Esophagus (tissue), 2 donors: ENCODE results near the gene MELTF. TPM values are rescaled to one million over a fixed set of nuclear protein-coding genes. Genes with fewer than 3 reads are reported as not detected.

Experiments
- H3K27ac ChIP-seq, 2 donors: one replicate each; pipeline ENCODE4 v1.5.1; 2013; ENCODE audit warnings: low read depth in 2 of 2, mild to moderate bottlenecking in 2 of 2, inconsistent platforms in 1 of 2, low read length in 1 of 2, moderate library complexity in 1 of 2
- H3K27me3 ChIP-seq, 2 donors: one replicate each; pipeline ENCODE4 v1.6.1; 2013; ENCODE audit warnings: low read length in 2 of 2, control low read depth in 1 of 2, mild to moderate bottlenecking in 1 of 2; ENCODE audit not compliant: insufficient read depth in 2 of 2, control insufficient read depth in 1 of 2
- H3K36me3 ChIP-seq, 2 donors: one replicate each; pipeline ENCODE4 v1.6.1; 2013; ENCODE audit warnings: low read length in 1 of 2; ENCODE audit not compliant: control insufficient read depth in 2 of 2, insufficient read depth in 2 of 2
- H3K4me1 ChIP-seq, 2 donors: one replicate each; pipeline ENCODE4 v1.6.1; 2013; ENCODE audit warnings: low read length in 1 of 2; ENCODE audit not compliant: control insufficient read depth in 2 of 2, insufficient read depth in 2 of 2
- H3K4me3 ChIP-seq, 2 donors: one replicate each; pipeline ENCODE4 v1.5.1; 2013; ENCODE audit warnings: low read length in 2 of 2, mild to moderate bottlenecking in 2 of 2, low read depth in 1 of 2, moderate library complexity in 1 of 2
- H3K9me3 ChIP-seq, 2 donors: one replicate each; pipeline ENCODE4 v1.6.1; 2013; ENCODE audit warnings: mild to moderate bottlenecking in 2 of 2, low read depth in 1 of 2, low read length in 1 of 2, moderate library complexity in 1 of 2; ENCODE audit not compliant: control insufficient read depth in 2 of 2, insufficient read depth in 1 of 2
- WGBS, 2 donors: extraction: QIAGEN DNeasy Blood & Tissue Kit; methylation state at CpG; one replicate each; pipeline ENCODE4 v1.1.7; 2013; 5-methylcytosine and 5-hydroxymethylcytosine counted together
- polyA plus RNA-seq, 2 donors: library from polyadenylated mRNA; stranded (reverse); fragments of 200-250 nt; gene quantifications; one replicate each; pipeline ENCODE4 v1.2.3, GENCODE V29; 2013
- donor health status: healthy with polysubstance abuse.
- donor health status: Bipolar disorder and iron deficiency.

Gene MELTF
- polyA plus RNA-seq, 2 donors, result 1.9 to 3.0 TPM

DNA sequence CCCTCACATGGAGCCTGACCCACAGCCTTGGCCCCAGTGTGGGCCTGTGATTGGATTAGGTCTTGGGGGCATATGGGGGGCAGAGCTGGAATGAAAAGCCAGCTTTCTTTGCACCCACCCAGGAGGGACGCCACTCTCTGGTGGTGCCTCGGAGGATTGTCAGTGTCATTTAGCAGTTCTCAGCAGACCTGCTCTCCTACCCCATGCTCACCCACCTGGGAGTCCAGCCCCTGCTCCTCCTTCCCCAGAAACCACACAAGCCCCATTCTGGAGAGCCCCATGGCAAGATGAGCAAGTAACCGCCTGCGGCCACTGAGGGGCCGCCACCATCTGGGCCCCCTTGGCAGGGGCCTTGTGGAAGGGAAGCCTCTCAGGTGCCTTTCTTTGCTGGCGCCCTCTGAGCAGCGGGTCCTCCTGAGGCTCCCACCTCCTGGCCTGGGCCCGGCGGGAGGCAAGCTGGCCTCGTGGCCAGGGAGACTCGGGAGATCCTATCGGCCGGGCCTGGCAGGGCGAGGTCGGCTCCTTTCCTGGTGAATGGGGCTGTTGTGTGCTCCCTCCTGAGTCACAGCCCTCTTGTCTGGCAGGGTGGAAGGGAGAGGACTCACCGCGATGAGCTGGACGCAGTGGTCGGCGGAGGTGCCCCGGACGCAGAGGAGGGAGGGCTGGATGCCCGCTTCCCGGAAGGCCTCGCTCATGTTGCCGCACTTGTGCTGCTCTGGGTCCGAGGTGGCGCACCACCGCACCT lies 2.3 kb downstream of the MELTF start:
- Histone ChIP-seq H3K9me3 (no peaks in the 10 kb centered on the region), H3K4me1 (peaks cover 4% of the 10 kb centered on the region in 2 donors), H3K36me3 (no peaks in the 10 kb centered on the region), H3K4me3 (no peak overlapping the region), H3K27ac (no peak overlapping the region), H3K27me3 (no peaks in the 10 kb centered on the region)
- 92 to 94% methylated on average over 27 to 29 of the region's 29 CpGs for WGBS, 2 donors

- no peaks in the 10 kb centered on the region for H3K27me3 ChIP-seq
- peaks cover 0 to 3% of the 10 kb centered on the region in 2 donors for H3K9me3 ChIP-seq
- no peaks in the 10 kb centered on the region for H3K36me3 ChIP-seq
- no peak overlapping the region for H3K4me3 ChIP-seq
- no peak overlapping the region for H3K27ac ChIP-seq
- WGBS, 2 donors, result 89 to 91% methylated on average over 7 to 9 of the region's 9 CpGs
- peaks cover 4 to 7% of the 10 kb centered on the region in 2 donors for H3K4me1 ChIP-seq
Measured at GRCh38 chr3:197026481-197026866, 3.1 kb downstream of the MELTF start.

DNA sequence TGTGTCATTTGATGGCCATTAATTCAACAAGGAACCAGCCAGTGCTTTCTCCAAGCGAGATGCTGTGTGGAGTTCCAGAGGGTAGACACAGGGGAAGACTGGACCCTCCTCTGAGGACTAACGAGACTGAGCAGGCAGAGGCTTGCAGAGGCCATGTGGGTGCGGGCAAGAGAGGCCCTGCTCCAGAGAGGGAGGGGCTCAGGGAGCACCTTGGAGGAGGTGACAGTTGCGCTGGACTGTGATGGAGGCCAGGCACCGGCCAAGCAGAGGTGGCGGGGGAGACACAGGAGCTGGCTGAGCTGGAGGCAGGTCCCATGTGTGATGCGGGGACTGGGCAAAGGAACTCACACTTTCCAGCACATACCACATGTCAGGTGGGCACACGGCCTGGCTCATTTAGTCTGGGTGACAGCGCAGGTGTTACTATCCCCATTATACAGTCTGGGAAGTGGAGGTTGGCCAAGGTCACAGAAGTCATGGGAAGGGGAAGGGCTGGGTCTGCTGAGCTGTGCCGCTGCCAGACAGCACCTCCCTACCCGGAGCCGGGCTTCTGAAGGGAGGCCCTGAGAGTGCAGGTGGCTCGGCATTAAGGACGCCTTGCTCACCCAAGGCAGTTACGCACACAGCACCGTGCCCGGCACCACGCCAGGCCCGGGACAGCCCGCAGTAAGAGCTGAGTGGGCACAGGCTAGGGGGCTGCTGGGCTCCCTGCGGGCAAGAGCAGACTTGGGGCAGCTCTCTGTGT lies 3.7 kb downstream of the MELTF start:
- Histone ChIP-seq H3K27ac (no peak overlapping the region), H3K4me3 (no peak overlapping the region), H3K4me1 (peaks cover 4 to 7% of the 10 kb centered on the region in 2 donors), H3K9me3 (peaks cover 0 to 3% of the 10 kb centered on the region in 2 donors), H3K27me3 (no peaks in the 10 kb centered on the region), H3K36me3 (no peaks in the 10 kb centered on the region)
- 89 to 90% methylated on average over 21 of the region's 21 CpGs for WGBS, 2 donors

GRCh38 chr3:197024881-197025735 lies 4.5 kb downstream of the MELTF start:
- Histone ChIP-seq H3K9me3 (peaks cover 0 to 3% of the 10 kb centered on the region in 2 donors), H3K4me1 (peaks cover 4 to 7% of the 10 kb centered on the region in 2 donors), H3K4me3 (no peak overlapping the region), H3K36me3 (no peaks in the 10 kb centered on the region), H3K27ac (no peak overlapping the region), H3K27me3 (no peaks in the 10 kb centered on the region)
- WGBS, 2 donors, result 90% methylated on average over 28 of the region's 28 CpGs

GRCh38 chr3:197023998-197024651 lies 5.5 kb downstream of the MELTF start:
- Histone ChIP-seq H3K4me1 (peaks cover 0 to 5% of the 10 kb centered on the region in 2 donors), H3K4me3 (no peak overlapping the region), H3K27me3 (no peaks in the 10 kb centered on the region), H3K36me3 (no peaks in the 10 kb centered on the region), H3K9me3 (peaks cover 0 to 3% of the 10 kb centered on the region in 2 donors), H3K27ac (no peak overlapping the region)
- 78 to 81% methylated on average over 35 to 36 of the region's 36 CpGs for WGBS, 2 donors

DNA sequence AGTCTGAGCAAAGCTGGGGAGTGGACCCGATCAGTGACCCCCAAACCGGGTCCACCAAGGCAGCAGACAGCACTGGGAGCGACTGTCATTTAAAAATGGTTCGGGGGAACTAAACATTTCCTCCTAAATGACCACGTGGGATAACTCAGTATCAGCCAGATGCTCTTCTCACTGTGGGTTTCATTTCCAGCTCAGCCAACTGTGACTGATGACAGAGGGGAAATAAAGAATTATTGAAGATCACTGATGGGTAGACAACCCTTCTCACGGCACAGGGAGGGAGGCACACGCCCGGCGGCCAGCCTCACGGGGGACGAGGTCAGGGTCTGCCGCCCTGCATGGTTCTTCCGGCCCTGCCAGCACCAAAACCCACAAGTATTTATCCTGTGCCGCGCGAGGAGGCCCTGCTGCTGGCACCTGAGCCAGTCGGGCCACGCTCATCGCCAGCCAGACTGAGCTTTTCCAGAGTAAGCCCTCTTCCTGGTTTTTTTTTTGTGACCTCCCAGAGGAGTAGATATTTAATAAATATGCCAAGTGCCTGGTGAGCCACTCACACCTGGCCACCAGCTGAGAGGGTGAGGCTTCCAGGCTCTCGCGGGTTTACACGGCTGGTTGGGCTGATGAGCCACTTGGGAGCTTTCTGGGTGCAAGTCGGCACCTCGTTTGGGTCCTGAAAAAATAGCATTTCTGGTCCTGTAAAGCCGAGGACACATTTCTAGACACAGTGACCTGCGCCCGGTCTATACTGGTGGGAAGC lies 6.2 kb downstream of the MELTF start:
- no peak overlapping the region for H3K27ac ChIP-seq
- no peak overlapping the region for H3K4me3 ChIP-seq
- 60% methylated on average over 27 of the region's 27 CpGs for WGBS, 2 donors
- no peaks in the 10 kb centered on the region for H3K36me3 ChIP-seq
- H3K9me3 ChIP-seq, result peaks cover 0 to 3% of the 10 kb centered on the region in 2 donors
- peaks cover 0 to 5% of the 10 kb centered on the region in 2 donors for H3K4me1 ChIP-seq
- H3K27me3 ChIP-seq, result no peaks in the 10 kb centered on the region

- 40 to 48% methylated on average over 22 of the region's 22 CpGs for WGBS, 2 donors
- Histone ChIP-seq H3K36me3 (no peaks in the 10 kb centered on the region), H3K4me3 (no peak overlapping the region), H3K4me1 (peaks cover 0 to 4% of the 10 kb centered on the region in 2 donors), H3K27me3 (no peaks in the 10 kb centered on the region), H3K9me3 (peaks cover 0 to 3% of the 10 kb centered on the region in 2 donors), H3K27ac (no peak overlapping the region)
Measured at GRCh38 chr3:197022405-197023231, 7.0 kb downstream of the MELTF start.

GRCh38 chr3:197021729-197022404 lies 7.8 kb downstream of the MELTF start:
- H3K36me3 ChIP-seq, result no peaks in the 10 kb centered on the region
- H3K9me3 ChIP-seq, result peaks cover 0 to 3% of the 10 kb centered on the region in 2 donors
- H3K27ac ChIP-seq, result no peak overlapping the region
- no peak overlapping the region for H3K4me3 ChIP-seq
- H3K4me1 ChIP-seq, result peaks cover 0 to 3% of the 10 kb centered on the region in 2 donors
- 85 to 86% methylated on average over 15 of the region's 15 CpGs for WGBS, 2 donors
- H3K27me3 ChIP-seq, result no peaks in the 10 kb centered on the region
